BE2C (cell line): ENCODE data around the gene TACR2.

ENCODE experiments used
- DNase-seq: peaks from one replicate; pipeline ENCODE4 v3.0.0-alpha.2; 2020
- H3K27me3 ChIP-seq: fragments of 250-450 bp; sonication (Bioruptor Pico); 2 replicates; pipeline ENCODE4 v1.5.1; 2020; ENCODE audit warnings: mild to moderate bottlenecking
- H3K36me3 ChIP-seq: fragments of 250-450 bp; sonication (Bioruptor Pico); 2 replicates; pipeline ENCODE4 v1.5.1; 2020; ENCODE audit warnings: mild to moderate bottlenecking
- H3K4me1 ChIP-seq: fragments of 250-450 bp; sonication (Bioruptor Pico); 2 replicates; pipeline ENCODE4 v1.5.1; 2020
- H3K4me3 ChIP-seq: 2 replicates; pipeline ENCODE4 v1.5.1; 2011; ENCODE audit warnings: low read depth, low read length
- H3K9me3 ChIP-seq: fragments of 250-450 bp; sonication (Bioruptor Pico); 2 replicates; pipeline ENCODE4 v1.5.1; 2020
- CTCF ChIP-seq: IDR thresholded peaks from 2 replicates; pipeline ENCODE4 v1.5.1; 2012; ENCODE audit warnings: mild to moderate bottlenecking, low read depth, low read length

TACR2 gene

GRCh38 chr10:69414036-69415018 is 2.4 kb downstream of the TACR2 start:
- no peaks in the 10 kb centered on the region for H3K36me3 ChIP-seq
- H3K4me3 ChIP-seq, result no peak overlapping the region
- H3K27me3 ChIP-seq, result no peaks in the 10 kb centered on the region
- DNase-seq, result no peak
- TF ChIP-seq CTCF, result no peak
- no peaks in the 10 kb centered on the region for H3K4me1 ChIP-seq
- H3K9me3 ChIP-seq, result no peaks in the 10 kb centered on the region

- H3K9me3 ChIP-seq, result no peaks in the 10 kb centered on the region
- H3K27me3 ChIP-seq, result no peaks in the 10 kb centered on the region
- TF ChIP-seq CTCF, result peak; percentile 74
- no peak overlapping the region for H3K4me3 ChIP-seq
- DNase-seq, result peak; percentile 77
- peaks cover 5% of the 10 kb centered on the region for H3K4me1 ChIP-seq
- H3K36me3 ChIP-seq, result no peaks in the 10 kb centered on the region
These were observed 3.4 kb downstream of the TACR2 start for GRCh38 chr10:69413221-69413865.

GRCh38 chr10:69412232-69412790 is 4.4 kb downstream of the TACR2 start:
- Histone ChIP-seq H3K27me3 (no peaks in the 10 kb centered on the region), H3K36me3 (no peaks in the 10 kb centered on the region), H3K4me3 (no peak overlapping the region), H3K9me3 (no peaks in the 10 kb centered on the region), H3K4me1 (peaks cover 5% of the 10 kb centered on the region)
- no peak for DNase-seq
- TF ChIP-seq CTCF, result no peak

- Histone ChIP-seq H3K4me3 (no peak overlapping the region), H3K9me3 (no peaks in the 10 kb centered on the region), H3K4me1 (peaks cover 10% of the 10 kb centered on the region), H3K36me3 (no peaks in the 10 kb centered on the region), H3K27me3 (no peaks in the 10 kb centered on the region)
- no peak for DNase-seq
- TF ChIP-seq CTCF, result no peak
These were observed 5.2 kb downstream of the TACR2 start for GRCh38 chr10:69411476-69411875.

GRCh38 chr10:69410487-69410886 is 6.2 kb downstream of the TACR2 start:
- Histone ChIP-seq H3K4me3 (no peak overlapping the region), H3K27me3 (no peaks in the 10 kb centered on the region), H3K36me3 (no peaks in the 10 kb centered on the region), H3K4me1 (peaks cover 11% of the 10 kb centered on the region), H3K9me3 (no peaks in the 10 kb centered on the region)
- no peak for TF ChIP-seq CTCF
- DNase-seq, result no peak
